Ishikawa (cell line): ENCODE results near the gene UNC119.

ENCODE experiments used
- CEBPB ChIP-seq: IDR thresholded peaks from 2 replicates; pipeline ENCODE4 v1.6.1; 2012
- CREB1 ChIP-seq: IDR thresholded peaks from 2 replicates; pipeline ENCODE4 v1.6.1; 2012; ENCODE audit warnings: low read depth
- EGR1 ChIP-seq: IDR thresholded peaks from 2 replicates; pipeline ENCODE4 v1.6.1; 2012
- EP300 ChIP-seq: IDR thresholded peaks from 2 replicates; pipeline ENCODE4 v1.6.1; 2012; ENCODE audit warnings: borderline replicate concordance
- FOXM1 ChIP-seq: IDR thresholded peaks from 2 replicates; pipeline ENCODE4 v1.6.1; 2012; ENCODE audit warnings: low read depth, borderline replicate concordance
- MAX ChIP-seq: IDR thresholded peaks from 2 replicates; pipeline ENCODE4 v1.6.1; 2012
- RAD21 ChIP-seq: IDR thresholded peaks from 2 replicates; pipeline ENCODE4 v1.6.1; 2012; ENCODE audit warnings: low read depth
- REST ChIP-seq: IDR thresholded peaks from 2 replicates; pipeline ENCODE4 v1.6.1; 2012; ENCODE audit warnings: low read depth, mild to moderate bottlenecking
- TAF1 ChIP-seq: IDR thresholded peaks from 2 replicates; pipeline ENCODE4 v1.6.1; 2012; ENCODE audit warnings: low read depth, mild to moderate bottlenecking
- TCF12 ChIP-seq: IDR thresholded peaks from 2 replicates; pipeline ENCODE4 v1.6.1; 2012; ENCODE audit warnings: low read depth
- TEAD4 ChIP-seq: IDR thresholded peaks from 2 replicates; pipeline ENCODE4 v1.6.1; 2012
- USF1 ChIP-seq: IDR thresholded peaks from 2 replicates; pipeline ENCODE4 v1.6.1; 2012
- YY1 ChIP-seq: IDR thresholded peaks from 2 replicates; pipeline ENCODE4 v1.6.1; 2012; ENCODE audit warnings: low read depth
- ZBTB7A ChIP-seq: IDR thresholded peaks from 2 replicates; pipeline ENCODE4 v1.6.1; 2012; ENCODE audit warnings: low read depth

- TF ChIP-seq REST (no peak), TEAD4 (no peak), MAX (no peak), EGR1 (no peak), CEBPB (no peak), FOXM1 (no peak), RAD21 (no peak), TCF12 (no peak), EP300 (no peak), USF1 (no peak), TAF1 (no peak), YY1 (no peak), CREB1 (no peak), ZBTB7A (no peak)
Measured at GRCh38 chr17:28528327-28529012, 24.0 kb downstream of the UNC119 start.
